ENCODE measurements around the gene RBCK1.
"Not testable (repeated sequence)": the region's sequence is repeated elsewhere in the genome, so short reads cannot be mapped to it uniquely, and the experiment has no call there.

Gene RBCK1

DNA sequence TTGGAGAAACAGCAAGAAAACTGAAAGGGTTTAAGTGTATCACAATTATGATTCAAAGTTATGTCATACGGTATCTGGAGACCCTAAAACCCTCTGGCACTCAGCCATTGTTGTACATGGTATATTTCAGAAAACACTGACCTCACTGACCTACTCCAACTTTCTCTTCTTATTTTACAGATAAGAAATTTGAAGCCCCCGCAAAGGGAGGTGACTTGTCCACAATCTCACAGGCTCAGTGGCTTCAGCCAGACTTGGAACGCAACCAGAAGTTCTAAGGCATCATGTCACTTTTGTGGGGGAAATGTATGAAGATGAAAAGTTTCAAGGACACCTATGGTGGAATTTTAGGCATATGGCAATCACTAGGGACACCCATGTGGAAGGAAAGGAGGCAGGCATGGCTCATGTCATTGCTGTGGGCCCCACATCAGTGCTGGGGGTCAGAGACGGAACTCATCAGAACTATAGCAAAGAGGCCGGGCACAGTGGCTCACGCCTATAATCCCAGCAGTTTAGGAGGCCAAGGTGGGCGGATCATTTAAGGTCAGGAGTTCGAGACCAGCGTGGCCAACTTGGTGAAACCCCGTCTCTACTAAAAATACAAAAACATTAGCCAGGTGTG lies 32.7 kb upstream of the RBCK1 start:
- no peak for DNase-seq (ENCODE audit: low read depth in 4 of 4, low spot score in 1 of 4)

DNA sequence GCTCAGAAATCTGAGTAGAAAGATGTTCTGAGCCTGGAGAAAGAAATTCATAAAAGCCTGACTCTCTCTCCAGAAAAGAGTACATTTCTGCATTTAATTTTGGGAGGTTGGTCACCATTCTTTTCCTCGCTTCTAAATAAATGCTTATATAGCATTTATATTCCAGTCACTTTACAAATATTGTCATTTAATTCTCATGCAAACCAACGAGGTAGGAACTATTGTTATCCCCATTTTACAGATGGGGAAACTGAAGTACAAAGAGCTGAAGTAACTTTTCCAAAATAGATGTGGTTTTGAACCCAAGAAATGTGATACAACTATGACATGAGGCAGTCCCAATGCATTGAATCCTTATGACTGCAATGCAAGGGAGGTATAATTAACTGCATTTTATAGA lies 32.0 kb upstream of the RBCK1 start:
- DNase-seq (ENCODE audit: low read depth in 4 of 4, low spot score in 1 of 4) = no peak

DNA sequence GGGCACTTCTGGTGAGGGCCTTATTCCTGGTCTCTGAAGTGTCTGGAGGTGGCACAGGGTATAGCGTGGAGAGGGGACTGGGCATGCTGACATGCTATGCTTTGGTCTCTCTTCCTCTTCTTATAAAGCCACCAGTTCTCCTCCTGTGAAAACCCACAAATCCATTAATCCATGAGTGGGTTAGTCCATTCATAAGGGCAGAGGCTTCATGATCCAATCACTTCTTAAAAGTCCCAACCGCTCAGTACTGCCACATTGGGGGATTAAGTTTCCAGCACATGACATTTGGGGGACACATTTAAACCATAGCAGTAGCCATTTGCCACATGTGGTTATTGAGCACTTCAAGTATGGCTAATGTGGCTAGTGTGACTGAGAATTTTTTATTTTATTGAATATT lies 31.3 kb upstream of the RBCK1 start:
- DNase-seq (ENCODE audit: low read depth in 4 of 4, low spot score in 1 of 4) = no peak

DNA sequence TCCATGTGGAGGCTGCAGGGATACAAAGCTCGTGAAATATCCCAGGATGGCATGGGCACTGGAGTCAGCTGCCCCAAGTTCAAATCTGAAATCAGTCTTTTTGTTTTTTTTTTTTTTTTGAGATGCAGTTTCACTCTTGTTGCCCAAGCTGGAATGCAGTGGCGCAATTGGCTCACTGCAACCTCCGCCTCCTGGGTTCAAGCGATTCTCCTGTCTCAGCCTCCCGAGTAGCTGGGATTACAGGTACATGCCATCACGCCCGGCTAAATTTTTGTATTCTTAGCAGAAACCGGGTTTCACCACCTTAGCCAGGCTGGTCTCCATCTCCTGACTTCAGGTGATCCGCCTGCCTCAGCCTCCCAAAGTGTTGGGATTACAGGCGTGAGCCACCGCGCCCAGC lies 30.5 kb upstream of the RBCK1 start:
- not testable (repeated sequence) for DNase-seq (ENCODE audit: low read depth in 4 of 4, low spot score in 1 of 4)

DNA sequence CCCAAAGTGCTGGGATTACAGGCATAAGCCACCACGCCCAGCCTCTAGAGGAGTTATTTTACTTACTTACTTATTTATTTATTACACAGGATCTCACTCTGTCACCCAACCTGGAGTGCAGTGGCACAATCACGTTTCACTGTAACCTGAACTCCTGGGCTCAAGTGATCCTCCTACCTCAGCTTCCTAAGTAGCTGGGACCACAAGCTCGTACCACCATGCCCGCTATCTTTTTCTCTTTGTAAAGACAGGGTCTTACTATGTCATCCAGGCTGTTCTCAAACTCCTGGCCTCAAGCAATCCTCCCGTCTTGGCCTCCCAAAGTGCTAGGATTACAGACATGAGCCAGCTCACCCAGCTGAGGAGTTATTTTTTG lies 29.1 kb upstream of the RBCK1 start:
- no peak for DNase-seq (ENCODE audit: low read depth in 4 of 4, low spot score in 1 of 4)

DNA sequence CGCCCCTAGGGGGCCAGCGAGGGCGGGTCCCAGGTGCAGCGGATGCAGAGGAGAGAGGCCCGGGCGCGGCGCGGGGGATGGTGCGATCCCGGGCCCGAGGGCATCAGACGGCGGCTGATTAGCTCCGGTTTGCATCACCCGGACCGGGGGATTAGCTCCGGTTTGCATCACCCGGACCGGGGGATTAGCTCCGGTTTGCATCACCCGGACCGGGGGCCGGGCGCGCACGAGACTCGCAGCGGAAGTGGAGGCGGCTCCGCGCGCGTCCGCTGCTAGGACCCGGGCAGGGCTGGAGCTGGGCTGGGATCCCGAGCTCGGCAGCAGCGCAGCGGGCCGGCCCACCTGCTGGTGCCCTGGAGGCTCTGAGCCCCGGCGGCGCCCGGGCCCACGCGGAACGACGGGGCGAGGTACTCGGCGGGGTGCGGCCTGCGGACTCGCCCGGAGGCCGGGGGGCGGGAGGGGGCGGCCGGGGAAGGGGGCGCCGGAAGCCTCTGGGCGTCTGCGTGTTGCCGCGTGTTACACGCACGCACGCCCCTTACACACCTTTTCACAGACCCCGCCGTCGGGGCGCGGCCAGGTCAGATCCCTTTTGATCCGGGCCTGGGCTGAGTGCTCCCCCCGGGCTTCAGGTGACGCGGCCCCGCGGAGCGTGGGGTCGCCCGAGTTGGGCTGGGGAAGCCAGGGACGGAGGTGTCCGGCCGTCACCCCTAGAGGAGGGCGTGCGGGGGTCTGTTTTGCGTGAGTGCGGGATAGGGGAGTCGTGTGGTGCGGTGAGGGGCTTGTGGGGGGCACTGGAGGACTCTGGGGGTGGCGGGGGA lies 27.1 kb upstream of the RBCK1 start:
- peak; percentile 34 to 66 (median 46) for DNase-seq (ENCODE audit: low read depth in 4 of 4, low spot score in 1 of 4)

DNA sequence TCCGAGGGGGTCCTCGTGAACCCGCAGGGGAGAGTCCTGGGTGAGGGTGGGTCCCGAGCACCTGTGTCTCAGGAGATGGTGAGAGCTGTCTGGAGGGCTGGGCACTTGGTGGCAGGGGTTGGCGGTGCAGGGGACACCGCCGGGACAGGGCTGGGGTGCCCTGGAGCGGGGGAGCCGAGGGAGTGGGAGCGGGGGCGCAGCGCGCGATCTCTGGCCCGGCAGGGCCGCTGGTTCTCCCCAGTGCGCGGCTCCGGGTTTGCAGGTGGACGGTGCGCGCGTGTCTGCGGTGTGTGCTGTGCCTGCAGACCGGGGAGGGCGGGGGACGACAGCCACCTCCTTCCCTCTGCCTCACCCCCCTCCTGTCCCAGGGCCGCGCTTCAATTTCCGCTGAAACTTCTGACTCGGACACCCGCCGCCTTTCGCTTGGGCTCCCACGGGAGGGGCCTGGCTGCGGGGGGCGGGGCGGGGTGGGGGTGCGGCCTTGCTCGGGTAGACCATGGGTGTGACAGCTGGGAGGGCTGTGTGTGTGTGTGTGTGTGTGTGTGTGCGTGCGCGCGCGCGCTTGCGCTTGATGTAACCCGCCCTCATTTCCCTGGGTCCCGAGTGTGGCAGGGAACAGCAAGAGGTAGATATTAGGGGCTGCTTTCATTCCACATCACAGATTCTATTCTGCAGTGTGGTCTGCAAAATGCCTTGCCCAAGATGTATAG lies 26.4 kb upstream of the RBCK1 start:
- DNase-seq (ENCODE audit: low read depth in 4 of 4, low spot score in 1 of 4) = peak in 3 of 4 experiments; percentile 42 to 71 (median 46)

DNA sequence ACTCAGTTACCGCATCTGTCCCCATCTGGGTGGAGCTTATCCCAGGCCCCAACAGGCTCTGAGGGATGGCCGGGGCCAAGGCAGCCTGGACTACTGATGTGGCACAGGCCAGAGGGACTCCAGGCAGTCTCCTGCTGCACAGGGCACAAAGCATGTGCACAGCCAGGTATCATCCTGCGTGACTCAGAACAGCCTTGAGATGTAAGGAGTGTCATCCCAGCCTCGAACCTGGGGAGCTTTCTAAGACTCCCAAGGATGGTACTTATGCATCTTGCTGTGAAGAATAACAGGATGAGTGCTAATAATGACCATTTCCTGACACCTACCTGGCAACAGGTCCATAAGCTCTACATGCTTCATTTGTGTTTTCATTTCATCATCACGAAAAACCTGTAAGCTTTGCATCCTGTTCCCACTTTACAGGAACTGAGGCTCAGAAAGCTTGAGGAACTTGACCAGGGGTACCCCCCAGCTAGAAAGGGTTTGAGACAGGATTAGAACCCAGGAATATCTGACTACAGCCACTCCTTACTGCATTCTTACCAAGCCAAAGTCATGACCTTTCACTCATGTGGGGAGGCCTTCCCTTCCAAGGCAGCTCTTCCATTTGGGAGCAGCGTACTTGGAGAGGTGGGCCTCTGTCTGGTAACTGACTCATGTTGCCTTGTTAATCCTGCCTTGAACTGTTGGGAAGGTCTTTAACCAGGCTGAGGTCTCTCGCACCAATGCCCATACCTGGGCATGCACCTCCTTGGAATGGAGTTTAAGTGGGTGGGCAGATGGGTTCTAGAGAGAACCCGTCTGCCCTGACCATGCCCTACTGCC lies 25.6 kb upstream of the RBCK1 start:
- DNase-seq (ENCODE audit: low read depth in 4 of 4, low spot score in 1 of 4) = no peak

DNA sequence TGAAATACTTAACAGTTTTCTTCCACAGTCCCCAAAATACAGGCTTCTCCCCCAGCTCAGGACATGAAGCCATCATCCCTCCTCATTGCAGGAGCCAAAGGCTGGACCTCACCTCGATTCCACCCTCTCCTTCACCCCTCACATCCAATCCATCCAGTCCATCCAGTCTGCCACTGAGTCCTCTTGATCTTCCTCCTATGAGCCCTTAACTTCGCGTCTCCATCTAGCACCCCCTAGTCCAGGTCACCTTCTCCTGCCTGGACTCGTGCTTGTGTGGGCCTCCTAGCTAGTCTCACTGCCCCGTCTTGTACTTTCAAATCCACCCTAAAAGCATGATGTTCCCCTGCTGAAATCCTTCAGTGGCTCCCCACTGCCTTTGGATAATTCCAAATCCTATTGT lies 24.2 kb upstream of the RBCK1 start:
- DNase-seq (ENCODE audit: low read depth in 4 of 4, low spot score in 1 of 4) = no peak

DNA sequence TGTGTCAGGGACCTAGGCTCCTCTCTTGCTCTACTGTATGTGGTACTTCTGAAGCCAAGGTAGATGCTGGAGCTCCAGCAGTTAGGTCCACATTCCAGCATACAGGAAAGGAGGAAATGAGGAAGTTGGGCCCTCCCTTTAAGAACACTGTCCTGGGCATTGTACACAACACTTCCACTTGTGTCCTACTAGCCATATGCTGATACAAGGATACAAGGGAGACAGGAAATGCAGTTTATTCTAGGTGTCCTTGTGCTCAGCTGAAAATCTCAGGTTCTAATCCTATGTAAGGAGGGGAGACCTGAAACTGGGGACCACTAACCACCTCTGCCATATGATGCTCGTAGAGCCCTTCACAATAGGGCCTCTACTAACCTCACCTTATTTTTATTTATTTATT lies 23.4 kb upstream of the RBCK1 start:
- no peak for DNase-seq (ENCODE audit: low read depth in 4 of 4, low spot score in 1 of 4)

DNA sequence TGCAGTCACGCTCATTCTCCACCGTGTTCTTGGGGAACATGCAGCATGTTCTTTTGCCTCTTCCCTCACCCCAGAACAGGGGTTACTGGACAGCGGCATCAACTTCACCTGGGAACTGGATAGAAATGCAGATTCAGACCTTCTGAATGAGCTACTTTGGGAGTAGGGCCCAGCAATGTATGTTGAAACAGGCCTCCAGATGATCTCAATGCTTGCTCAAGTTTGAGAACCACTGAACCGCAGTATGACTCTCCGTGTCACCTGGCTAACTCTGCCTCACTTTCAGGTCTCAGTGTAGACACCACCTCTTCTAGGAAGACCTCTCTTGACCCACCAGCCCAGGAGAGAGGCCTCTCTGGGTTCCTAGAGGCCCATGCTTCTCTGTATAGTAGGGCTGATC lies 22.7 kb upstream of the RBCK1 start:
- DNase-seq (ENCODE audit: low read depth in 4 of 4, low spot score in 1 of 4) = no peak

DNA sequence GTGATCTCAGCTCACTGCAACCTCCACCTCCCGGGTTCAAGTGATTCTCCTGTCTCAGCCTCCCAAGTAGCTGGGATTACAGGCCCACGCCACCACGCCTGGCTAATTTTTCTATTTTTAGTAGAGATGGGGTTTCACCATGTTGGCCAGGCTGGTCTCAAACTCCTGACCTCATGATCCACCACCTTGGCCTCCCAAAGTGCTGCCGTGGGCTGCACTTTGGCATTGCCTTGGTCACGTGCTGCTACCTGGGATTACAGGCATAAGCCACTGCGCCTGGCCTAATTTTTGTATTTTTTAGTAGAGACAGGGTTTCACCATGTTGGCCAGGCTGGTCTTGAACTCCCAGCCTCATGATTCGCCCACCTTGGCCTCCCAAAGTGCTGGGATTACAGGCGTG lies 21.5 kb upstream of the RBCK1 start:
- not testable (repeated sequence) for DNase-seq (ENCODE audit: low read depth in 4 of 4, low spot score in 1 of 4)

DNA sequence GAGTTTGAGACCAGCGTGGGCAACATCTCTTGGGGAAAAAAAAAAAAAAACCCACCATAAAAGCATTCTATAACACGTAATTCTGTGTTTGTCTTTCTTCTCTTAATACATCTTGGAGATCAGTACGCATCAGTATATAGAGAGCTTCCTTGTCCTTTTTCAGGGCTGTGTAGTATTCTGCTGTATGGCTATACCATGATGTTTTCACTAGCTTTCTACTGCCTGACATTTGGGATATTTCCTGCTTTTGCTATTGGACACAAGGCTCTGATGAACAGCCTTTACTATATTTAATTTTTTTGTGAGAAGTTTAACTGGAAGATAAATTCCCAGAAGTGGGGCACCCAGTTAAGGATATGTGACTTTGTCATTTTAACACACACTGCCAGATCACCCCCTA lies 20.6 kb upstream of the RBCK1 start:
- DNase-seq (ENCODE audit: low read depth in 4 of 4, low spot score in 1 of 4) = no peak

DNA sequence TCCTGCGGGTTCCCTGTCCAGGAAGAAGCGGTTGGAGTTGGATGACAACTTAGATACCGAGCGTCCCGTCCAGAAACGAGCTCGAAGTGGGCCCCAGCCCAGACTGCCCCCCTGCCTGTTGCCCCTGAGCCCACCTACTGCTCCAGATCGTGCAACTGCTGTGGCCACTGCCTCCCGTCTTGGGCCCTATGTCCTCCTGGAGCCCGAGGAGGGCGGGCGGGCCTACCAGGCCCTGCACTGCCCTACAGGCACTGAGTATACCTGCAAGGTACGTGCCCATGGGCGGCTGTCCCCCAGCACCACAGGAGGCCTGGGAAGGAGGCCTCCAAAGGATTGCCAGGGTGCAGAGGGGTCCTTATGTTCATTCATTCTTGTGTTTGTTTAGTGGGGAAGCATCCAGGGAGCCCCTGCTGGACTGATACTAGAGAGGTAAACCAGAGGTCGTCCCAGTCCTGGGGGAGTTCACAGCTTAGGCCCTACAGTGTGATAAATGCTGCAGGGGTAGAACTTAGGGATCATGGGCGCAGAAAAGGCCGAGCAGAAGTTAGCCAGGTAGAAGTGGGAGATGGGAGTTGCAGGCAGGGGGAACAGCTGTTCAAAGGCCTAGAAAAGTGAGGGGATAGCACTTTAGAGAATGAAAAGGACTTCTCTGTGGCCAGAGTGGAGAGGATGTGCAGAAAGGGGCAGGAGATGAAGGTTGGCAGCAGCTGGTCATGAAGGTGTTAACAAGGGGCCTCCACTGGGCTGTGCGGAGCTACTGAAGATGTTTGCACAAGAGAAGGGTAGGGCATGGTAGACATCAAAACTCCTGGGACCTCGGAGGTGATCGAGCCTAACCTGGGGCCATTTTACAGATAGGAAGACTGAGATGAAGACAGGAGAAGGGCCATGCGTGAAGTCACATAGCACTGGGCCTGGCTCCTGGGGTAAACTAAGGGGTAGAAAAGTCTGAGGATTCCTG lies 19.8 kb upstream of the RBCK1 start:
- no peak for DNase-seq (ENCODE audit: low read depth in 4 of 4, low spot score in 1 of 4)

DNA sequence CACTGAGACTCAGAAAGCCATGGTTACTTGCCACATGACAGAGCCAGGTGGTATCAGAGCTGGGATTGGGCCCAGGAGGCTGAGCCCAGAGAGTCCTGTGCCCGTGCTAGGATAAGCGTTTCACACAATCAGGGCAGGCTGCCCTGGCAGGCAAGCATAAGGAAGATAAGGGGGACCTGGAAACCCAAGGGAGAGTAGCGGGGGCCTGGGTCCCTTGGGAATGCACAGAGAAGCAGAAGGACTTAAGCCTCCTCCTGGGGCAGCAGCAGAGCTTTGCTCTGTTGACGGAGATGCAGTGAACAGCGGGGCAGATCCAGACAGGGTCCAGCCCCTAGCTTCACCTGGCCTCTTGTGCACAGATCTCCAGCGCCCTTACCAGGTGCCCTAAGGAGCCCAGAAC lies 18.9 kb upstream of the RBCK1 start:
- no peak for DNase-seq (ENCODE audit: low read depth in 4 of 4, low spot score in 1 of 4)

DNA sequence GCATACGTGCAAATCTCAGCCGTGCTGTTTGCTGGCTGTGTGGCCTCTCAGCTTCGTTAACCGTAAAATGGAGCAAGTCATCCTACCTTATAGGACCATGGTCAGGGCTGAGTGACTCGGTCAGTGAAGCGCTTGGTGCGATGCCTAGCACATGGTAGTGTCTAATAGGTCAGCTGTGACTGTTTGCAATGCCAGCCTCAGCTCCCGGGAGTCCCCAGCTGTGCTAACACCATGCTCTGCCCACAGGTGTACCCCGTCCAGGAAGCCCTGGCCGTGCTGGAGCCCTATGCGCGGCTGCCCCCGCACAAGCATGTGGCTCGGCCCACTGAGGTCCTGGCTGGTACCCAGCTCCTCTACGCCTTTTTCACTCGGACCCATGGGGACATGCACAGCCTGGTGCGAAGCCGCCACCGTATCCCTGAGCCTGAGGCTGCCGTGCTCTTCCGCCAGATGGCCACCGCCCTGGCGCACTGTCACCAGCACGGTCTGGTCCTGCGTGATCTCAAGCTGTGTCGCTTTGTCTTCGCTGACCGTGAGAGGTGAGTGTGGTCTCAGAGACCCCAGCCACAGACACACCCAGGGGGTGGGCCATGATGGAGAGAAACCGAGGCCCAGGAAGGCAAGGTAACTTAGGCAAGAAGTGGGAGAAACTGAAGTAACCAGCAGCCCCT lies 16.9 kb upstream of the RBCK1 start:
- DNase-seq (ENCODE audit: low read depth in 4 of 4, low spot score in 1 of 4) = no peak

DNA sequence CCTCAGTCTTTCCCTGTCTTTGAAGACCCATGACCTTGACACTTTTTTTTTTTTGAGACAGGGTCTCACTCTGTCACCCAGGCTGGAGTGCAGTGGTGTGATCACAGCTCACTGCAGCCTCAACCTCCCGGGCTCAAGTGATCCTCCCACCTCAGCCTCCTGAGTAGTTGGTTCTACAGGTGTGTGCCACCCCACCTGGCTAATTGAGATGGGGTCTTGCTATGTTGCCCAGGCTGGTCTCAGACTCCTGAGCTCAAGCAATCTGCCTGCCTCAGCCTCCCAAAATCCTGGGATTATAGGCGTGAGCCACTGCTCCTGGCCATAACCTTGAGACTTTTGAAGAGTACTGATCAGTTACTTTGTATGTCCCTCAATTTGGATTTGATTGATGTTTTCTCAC lies 14.8 kb upstream of the RBCK1 start:
- not testable (repeated sequence) for DNase-seq (ENCODE audit: low read depth in 4 of 4, low spot score in 1 of 4)

DNA sequence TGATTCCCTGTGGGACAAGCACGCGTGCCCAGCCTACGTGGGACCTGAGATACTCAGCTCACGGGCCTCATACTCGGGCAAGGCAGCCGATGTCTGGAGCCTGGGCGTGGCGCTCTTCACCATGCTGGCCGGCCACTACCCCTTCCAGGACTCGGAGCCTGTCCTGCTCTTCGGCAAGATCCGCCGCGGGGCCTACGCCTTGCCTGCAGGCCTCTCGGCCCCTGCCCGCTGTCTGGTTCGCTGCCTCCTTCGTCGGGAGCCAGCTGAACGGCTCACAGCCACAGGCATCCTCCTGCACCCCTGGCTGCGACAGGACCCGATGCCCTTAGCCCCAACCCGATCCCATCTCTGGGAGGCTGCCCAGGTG lies 11.9 kb upstream of the RBCK1 start:
- DNase-seq (ENCODE audit: low read depth in 4 of 4, low spot score in 1 of 4) = no peak

DNA sequence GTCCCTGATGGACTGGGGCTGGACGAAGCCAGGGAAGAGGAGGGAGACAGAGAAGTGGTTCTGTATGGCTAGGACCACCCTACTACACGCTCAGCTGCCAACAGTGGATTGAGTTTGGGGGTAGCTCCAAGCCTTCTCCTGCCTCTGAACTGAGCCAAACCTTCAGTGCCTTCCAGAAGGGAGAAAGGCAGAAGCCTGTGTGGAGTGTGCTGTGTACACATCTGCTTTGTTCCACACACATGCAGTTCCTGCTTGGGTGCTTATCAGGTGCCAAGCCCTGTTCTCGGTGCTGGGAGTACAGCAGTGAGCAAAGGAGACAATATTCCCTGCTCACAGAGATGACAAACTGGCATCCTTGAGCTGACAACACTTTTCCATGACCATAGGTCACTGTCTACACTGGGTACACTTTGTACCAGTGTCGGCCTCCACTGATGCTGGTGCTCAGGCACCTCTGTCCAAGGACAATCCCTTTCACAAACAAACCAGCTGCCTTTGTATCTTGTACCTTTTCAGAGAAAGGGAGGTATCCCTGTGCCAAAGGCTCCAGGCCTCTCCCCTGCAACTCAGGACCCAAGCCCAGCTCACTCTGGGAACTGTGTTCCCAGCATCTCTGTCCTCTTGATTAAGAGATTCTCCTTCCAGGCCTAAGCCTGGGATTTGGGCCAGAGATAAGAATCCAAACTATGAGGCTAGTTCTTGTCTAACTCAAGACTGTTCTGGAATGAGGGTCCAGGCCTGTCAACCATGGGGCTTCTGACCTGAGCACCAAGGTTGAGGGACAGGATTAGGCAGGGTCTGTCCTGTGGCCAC lies 11.3 kb upstream of the RBCK1 start:
- DNase-seq (ENCODE audit: low read depth in 4 of 4, low spot score in 1 of 4) = no peak
